ENCODE measurements around the gene TBC1D4. TPM values are rescaled to one million over a fixed set of nuclear protein-coding genes. Genes with fewer than 3 reads are reported as not detected.
"Not testable (repeated sequence)": the region's sequence is repeated elsewhere in the genome, so short reads cannot be mapped to it uniquely, and the experiment has no call there.

TBC1D4 gene
- total and polyA plus RNA-seq, 9 of the 15 experiments (the other 6 are each of a cell fraction or from before 2014, with no cell fraction given) = 2.8 to 12.3 (median 7.0) TPM

DNA sequence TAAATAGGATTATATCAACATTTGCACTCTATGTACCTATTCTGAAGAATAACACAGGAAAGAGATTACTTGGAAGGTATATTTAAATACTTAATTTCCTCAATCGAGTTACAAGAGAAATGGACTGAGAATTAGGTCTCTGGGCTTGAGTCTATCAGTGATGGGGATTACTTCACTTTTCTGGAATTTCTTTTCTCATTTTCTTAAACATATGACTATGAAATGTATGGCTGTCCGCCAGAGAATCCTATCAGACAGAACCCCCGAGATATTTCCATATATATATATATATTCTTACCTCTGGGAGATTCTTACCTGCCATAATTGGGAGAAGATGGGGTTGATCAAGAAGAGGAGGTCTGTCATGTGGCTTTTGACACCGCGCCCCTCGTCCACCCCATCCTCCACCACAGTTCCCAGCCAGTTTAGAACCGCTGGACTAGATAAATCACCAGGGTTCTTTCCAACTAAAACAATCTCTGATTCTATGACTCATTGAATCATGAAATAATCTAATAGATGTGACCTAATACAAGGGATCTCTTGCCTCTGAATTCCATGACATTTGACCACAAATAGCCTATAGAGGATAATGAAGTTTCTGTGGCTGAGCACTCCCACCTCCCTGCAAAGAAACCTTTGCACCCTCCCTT lies 231.3 kb downstream of the TBC1D4 start (continued):
- TF ChIP-seq EHMT2 (IDR thresholded peaks at IDR 0.05) (no peak), HDAC8 (tag; IDR thresholded peaks at IDR 0.05) (no peak), CXXC5 (CRISPR knock-in tag; IDR thresholded peaks at IDR 0.05) (no peak), RBM34 (IDR thresholded peaks at IDR 0.05; ENCODE audit: borderline replicate concordance, insufficient read depth, low read length) (no peak), KDM4B (IDR thresholded peaks at IDR 0.05; ENCODE audit: borderline replicate concordance in 2 of 2, low read depth in 1 of 2) (no peak), CBX1 (IDR thresholded peaks at IDR 0.05; ENCODE audit: low read depth) (no peak), ZNF212 (CRISPR knock-in tag; IDR thresholded peaks at IDR 0.05) (no peak), ZNF277 (CRISPR knock-in tag; IDR thresholded peaks at IDR 0.05; ENCODE audit: borderline replicate concordance) (no peak), IRF2 (CRISPR knock-in tag; IDR thresholded peaks at IDR 0.05) (no peak)

DNA sequence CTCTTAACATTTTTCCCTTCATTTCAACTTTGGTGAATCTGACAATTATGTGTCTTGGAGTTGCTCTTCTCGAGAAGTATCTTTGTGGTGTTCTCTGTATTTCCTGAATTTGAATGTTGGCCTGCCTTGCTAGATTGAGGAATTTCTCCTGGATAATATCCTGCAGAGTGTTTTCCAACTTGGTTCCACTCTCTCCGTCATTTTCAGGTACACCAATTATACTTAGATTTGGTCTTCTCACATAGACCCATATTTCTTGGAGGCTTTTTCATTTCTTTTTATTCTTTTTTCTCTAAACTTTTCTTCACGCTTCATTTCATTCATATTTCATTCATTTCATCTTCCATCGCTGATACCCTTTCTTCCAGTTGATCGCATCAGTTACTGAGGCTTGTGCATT lies 236.4 kb downstream of the TBC1D4 start:
- H3K36me3 ChIP-seq (ENCODE audit: control insufficient read depth, insufficient read depth, low read length); H3K4me3 ChIP-seq; H3K9me3 ChIP-seq (replicated peaks; ENCODE audit: control insufficient read depth, insufficient read depth, low read depth, low read length); CTCF ChIA-PET (ENCODE audit: low intra/inter-chr PET ratio); H3K4me2 ChIP-seq (ENCODE audit: insufficient read depth, low read length); H2AFZ ChIP-seq (ENCODE audit: low read depth, low read length); H3K79me2 ChIP-seq (ENCODE audit: control insufficient read depth, insufficient read depth, low read length); DNase-seq (ENCODE audit: extremely low read depth in 1 of 4, low spot score in 3 of 4); H3K9ac ChIP-seq (ENCODE audit: insufficient read depth in 1 of 2, low read depth in 2 of 2, low read length in 2 of 2); BruUV-seq (replicated peaks); H3K27ac ChIP-seq (ENCODE audit: extremely low read depth, low read depth, low read length); H3K9me1 ChIP-seq (ENCODE audit: control insufficient read depth, insufficient read depth, low read length); ATAC-seq; H3K27me3 ChIP-seq (ENCODE audit: control insufficient read depth in 2 of 2, insufficient read depth in 2 of 2, low read length in 2 of 2); FAIRE-seq; H4K20me1 ChIP-seq (replicated peaks; ENCODE audit: control insufficient read depth, insufficient read depth, low read length); POLR2A ChIA-PET; intact Hi-C loops (cut with micrococcal nuclease); H3K4me1 ChIP-seq (replicated peaks in 1 of 2; ENCODE audit: control insufficient read depth in 2 of 2, insufficient read depth in 2 of 2, low read length in 2 of 2): not testable (repeated sequence)
- in situ Hi-C loops (cut with MboI) = loop anchor here (25.0 kb wide), 1 partner anchor 1483 kb away; no protein-coding TSS in a partner anchor
- 0% methylated on average over 3 of the region's 5 CpGs for WGBS (ENCODE audit: insufficient coverage, low coverage, missing lambda C conversion rate)

DNA sequence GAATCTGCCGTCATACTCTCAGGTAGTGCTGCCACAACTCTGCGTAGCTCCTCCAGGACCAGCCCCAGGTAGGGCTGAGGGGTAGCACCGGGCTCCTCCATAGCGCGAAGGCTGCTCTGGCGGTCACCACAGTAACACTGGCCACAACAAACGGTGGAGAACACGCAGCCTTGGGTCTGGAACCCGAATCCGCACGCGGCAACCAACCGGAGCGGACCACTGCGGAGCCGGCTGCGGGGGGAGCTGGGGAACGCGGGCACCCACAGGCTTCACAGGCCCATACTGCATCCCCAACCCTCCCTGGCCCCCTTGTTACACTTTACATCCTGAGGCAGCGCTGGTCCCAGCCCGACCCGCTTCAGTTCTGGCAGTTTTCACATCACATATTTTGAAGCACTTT lies 241.7 kb downstream of the TBC1D4 start:
- 2% methylated on average over 5 of the region's 22 CpGs for WGBS (ENCODE audit: insufficient coverage, low coverage, missing lambda C conversion rate)

More for the DNA sequence above, 241.7 kb downstream of the TBC1D4 start:
- intact Hi-C loops (cut with micrococcal nuclease); H3K4me2 ChIP-seq (ENCODE audit: insufficient read depth, low read length); POLR2A ChIA-PET; H4K20me1 ChIP-seq (replicated peaks; ENCODE audit: control insufficient read depth, insufficient read depth, low read length); H3K4me3 ChIP-seq; BruUV-seq (replicated peaks); H3K36me3 ChIP-seq (ENCODE audit: control insufficient read depth, insufficient read depth, low read length); H3K9me1 ChIP-seq (ENCODE audit: control insufficient read depth, insufficient read depth, low read length); H3K9me3 ChIP-seq (replicated peaks; ENCODE audit: control insufficient read depth, insufficient read depth, low read depth, low read length); H3K9ac ChIP-seq (ENCODE audit: insufficient read depth in 1 of 2, low read depth in 2 of 2, low read length in 2 of 2); FAIRE-seq; H3K79me2 ChIP-seq (ENCODE audit: control insufficient read depth, insufficient read depth, low read length); CTCF ChIA-PET (ENCODE audit: low intra/inter-chr PET ratio); H3K4me1 ChIP-seq (replicated peaks in 1 of 2; ENCODE audit: control insufficient read depth in 2 of 2, insufficient read depth in 2 of 2, low read length in 2 of 2); H3K27me3 ChIP-seq (ENCODE audit: control insufficient read depth in 2 of 2, insufficient read depth in 2 of 2, low read length in 2 of 2); H3K27ac ChIP-seq (ENCODE audit: extremely low read depth, low read depth, low read length); ATAC-seq; H2AFZ ChIP-seq (ENCODE audit: low read depth, low read length); DNase-seq (ENCODE audit: extremely low read depth in 1 of 4, low spot score in 3 of 4): not testable (repeated sequence)
- in situ Hi-C loops (cut with MboI) = loop anchor here (25.0 kb wide), 1 partner anchor 1478 kb away; no protein-coding TSS in a partner anchor

All from K562 (cell line).